ENCODE data around the gene RFTN1. TPM values are rescaled to one million over a fixed set of nuclear protein-coding genes. Genes with fewer than 3 reads are reported as not detected.
A peak's percentile ranks its signal among the peaks of the same experiment; 100 is the strongest.

The RFTN1 gene
- total and polyA plus RNA-seq, 2 of the 8 experiments (the other 6 are each of a cell fraction or from before 2014, with no cell fraction given) = 4.6 to 6.7 TPM

GRCh38 chr3:16303037-16303575 is 210.4 kb downstream of the RFTN1 start:
- ChIA-PET CTCF (ENCODE audit: partially characterized antibody) (interaction anchor here (1.1 to 4.4 kb wide), 7 partner anchors 9 to 214 kb away, joined by 3 to 19 read pairs (median 4); no protein-coding TSS in a partner anchor), POLR2A (ENCODE audit: partially characterized antibody) (interaction anchor here (1.2 kb wide), 1 partner anchor 14 kb away, joined by 4 read pairs; no protein-coding TSS in a partner anchor)
- Histone ChIP-seq H3K79me2 (ENCODE audit: control insufficient read depth in 1 of 2, insufficient read depth in 2 of 2, low read length in 2 of 2) (peaks cover 0 to 8% of the 10 kb centered on the region in 2 experiments; a peak in 1 of 4 replicates), H3K23ac (ENCODE audit: insufficient read length) (no peak overlapping the region), H2BK120ac (replicated peaks; ENCODE audit: low read depth, low read length) (no peak overlapping the region), H3K36me3 (ENCODE audit: control insufficient read depth in 2 of 4, insufficient read depth in 4 of 4, low read length in 3 of 4) (peaks cover 0 to 23% (median 5%) of the 10 kb centered on the region in 4 experiments; a peak in 4 of 8 replicates), H3K14ac (ENCODE audit: insufficient read length) (no peak overlapping the region), H3K4ac (replicated peaks; ENCODE audit: insufficient read length, low read depth, low read length) (no peak overlapping the region), H2BK20ac (ENCODE audit: low read length) (no peak overlapping the region), H4K5ac (ENCODE audit: insufficient read length, low read depth, low read length) (peak overlapping the region; percentile 8), H3K9ac (replicated peaks in 1 of 4; ENCODE audit: extremely low read depth in 1 of 4, low read depth in 3 of 4, low read length in 3 of 4) (no peak overlapping the region), H3K4me3 (ENCODE audit: extremely low read depth in 1 of 4, insufficient read depth in 2 of 4, low read depth in 3 of 4, low read length in 4 of 4) (peak overlapping the region in 1 of 4 experiments; percentile 35; a peak in 1 of 8 replicates), H3K27me3 (replicated peaks in 1 of 4; ENCODE audit: control insufficient read depth in 3 of 4, extremely low read depth in 1 of 4, insufficient read depth in 3 of 4, low read length in 3 of 4) (no peaks in the 10 kb centered on the region), H3K56ac (replicated peaks; ENCODE audit: insufficient read length, low read depth, low read length) (no peak overlapping the region), H2BK15ac (ENCODE audit: low read length) (no peak overlapping the region), H3K23me2 (ENCODE audit: low read depth, low read length) (no peaks in the 10 kb centered on the region), H2AK5ac (ENCODE audit: low read depth, low read length) (no peak overlapping the region), H3K4me2 (ENCODE audit: insufficient read depth in 1 of 2, low read depth in 2 of 2, low read length in 2 of 2) (peak overlapping the region in 1 of 2 experiments; percentile 38; a peak in 2 of 4 replicates), H3K27ac (ENCODE audit: low read depth, low read length) (no peak overlapping the region), H4K91ac (replicated peaks; ENCODE audit: insufficient read length, low read length) (no peak overlapping the region), H3K4me1 (replicated peaks in 1 of 4; ENCODE audit: control insufficient read depth in 3 of 4, insufficient read depth in 4 of 4, low read length in 3 of 4) (peaks cover 7 to 29% (median 21%) of the 10 kb centered on the region in 4 experiments; a peak in 6 of 7 replicates), H3K18ac (ENCODE audit: extremely low read depth, low read length) (no peak overlapping the region; the same call in 1 of the 2 replicates), H2AFZ (ENCODE audit: low read length) (no peak overlapping the region), H2BK5ac (ENCODE audit: low read depth, low read length) (no peak overlapping the region), H4K8ac (ENCODE audit: extremely low read depth, insufficient read depth, low read length) (no peak overlapping the region), H4K20me1 (replicated peaks in 1 of 2; ENCODE audit: control insufficient read depth in 1 of 2, insufficient read depth in 2 of 2, low read length in 2 of 2) (no peaks in the 10 kb centered on the region), H2BK12ac (ENCODE audit: low read depth, low read length) (no peak overlapping the region), H3K9me3 (ENCODE audit: insufficient read depth in 2 of 2, low read depth in 1 of 2, low read length in 1 of 2) (no peaks in the 10 kb centered on the region), H3K79me1 (ENCODE audit: low read depth, low read length) (peaks cover 4% of the 10 kb centered on the region; the same call in 1 of the 2 replicates)
- TF ChIP-seq CHD1 (IDR thresholded peaks at IDR 0.05; ENCODE audit: low read depth, low read length) (no peak), HDAC6 (IDR thresholded peaks at IDR 0.05; ENCODE audit: low read depth, low read length) (no peak), PHF8 (conservative IDR thresholded peaks at IDR 0.05; ENCODE audit: low read depth, low read length) (no peak), TCF12 (IDR thresholded peaks at IDR 0.05; ENCODE audit: low read depth, low read length) (no peak), CEBPB (IDR thresholded peaks at IDR 0.05; ENCODE audit: low read depth, low read length) (no peak), RBBP5 (IDR thresholded peaks at IDR 0.05; ENCODE audit: borderline replicate concordance, low read depth, low read length) (no peak), TAF7 (optimal IDR thresholded peaks at IDR 0.05; ENCODE audit: borderline replicate concordance, low read depth, low read length) (no peak), JUN (IDR thresholded peaks at IDR 0.05; ENCODE audit: low read depth, low read length) (no peak), SP2 (IDR thresholded peaks at IDR 0.05; ENCODE audit: low read length) (no peak), CREB1 (IDR thresholded peaks at IDR 0.05) (no peak)
- WGBS, 2 experiments (ENCODE audit: extremely low coverage in 1 of 2, insufficient coverage in 1 of 2, insufficient read length in 1 of 2, insufficient replicate concordance in 2 of 2, low coverage in 1 of 2, low lambda C conversion rate in 2 of 2, missing lambda C conversion rate in 1 of 2) = 89% methylated on average over 2 of the region's 2 CpGs; no CpG with 5 or more reads in 1 of the 2 experiments
- FAIRE-seq = no peak
- DNase-seq (ENCODE audit: low read depth in 1 of 2, low spot score in 2 of 2) = no peak

All from H1 (cell line).